Endodermal cell (in vitro differentiated cells): ENCODE results near the gene CLMN. TPM values are rescaled to one million over a fixed set of nuclear protein-coding genes. Genes with fewer than 3 reads are reported as not detected.

Experiments used
- DNase-seq: peaks from one replicate; pipeline ENCODE4 v3.0.0-alpha.2; 2017
- H3K27ac ChIP-seq: 2 replicates; pipeline ENCODE4 v1.5.1; 2013; ENCODE audit warnings: mild to moderate bottlenecking, low read depth, low read length, moderate library complexity
- H3K27me3 ChIP-seq: 2 replicates; pipeline ENCODE4 v1.6.1; 2013; ENCODE audit warnings: mild to moderate bottlenecking, low read length, moderate library complexity; ENCODE audit not compliant: insufficient read depth, control insufficient read depth, poor library complexity, severe bottlenecking
- H3K36me3 ChIP-seq: 2 replicates; pipeline ENCODE4 v1.7.0; 2013; ENCODE audit warnings: mild to moderate bottlenecking, low read length, moderate library complexity; ENCODE audit not compliant: control insufficient read depth, insufficient read depth
- H3K4me1 ChIP-seq: one replicate; pipeline ENCODE4 v1.7.0; 2013; ENCODE audit warnings: low read length; ENCODE audit not compliant: control insufficient read depth, insufficient read depth
- H3K4me3 ChIP-seq: 2 replicates; pipeline ENCODE4 v1.5.1; 2013; ENCODE audit warnings: mild to moderate bottlenecking, low read length, moderate library complexity
- H3K9ac ChIP-seq: 2 replicates; pipeline ENCODE4 v1.6.1; 2013; ENCODE audit warnings: mild to moderate bottlenecking, low read length, moderate library complexity; ENCODE audit not compliant: poor library complexity, severe bottlenecking; ENCODE audit errors: extremely low read depth
- H3K9me3 ChIP-seq: 2 replicates; pipeline ENCODE4 v1.6.1; 2013; ENCODE audit warnings: mild to moderate bottlenecking, low read length, moderate library complexity; ENCODE audit not compliant: control insufficient read depth
- H3K27ac Mint-ChIP-seq: 2 replicates; pipeline ENCODE4 v1.8.0; 2020; ENCODE audit warnings: mixed read lengths
- H3K27me3 Mint-ChIP-seq: 2 replicates; pipeline ENCODE4 v1.8.0; 2021; ENCODE audit warnings: mild to moderate bottlenecking, mixed read lengths; ENCODE audit not compliant: insufficient read depth
- H3K36me3 Mint-ChIP-seq: 2 replicates; pipeline ENCODE4 v1.8.0; 2020; ENCODE audit warnings: low read depth, mixed read lengths
- H3K4me1 Mint-ChIP-seq: 2 replicates; pipeline ENCODE4 v1.8.0; 2020; ENCODE audit warnings: mixed read lengths
- H3K4me3 Mint-ChIP-seq: 2 replicates; pipeline ENCODE4 v1.8.0; 2020; ENCODE audit warnings: mild to moderate bottlenecking, moderate library complexity, mixed read lengths
- H3K9me3 Mint-ChIP-seq: 2 replicates; pipeline ENCODE4 v1.8.0; 2020; ENCODE audit warnings: mild to moderate bottlenecking, mixed read lengths
- WGBS, 2 experiments: methylation state at CpG; one replicate each; pipeline versions ENCODE4 v1.1.5 to v1.1.7; 2013; ENCODE audit warnings: missing lambda C conversion rate in 2 of 2, mixed read lengths in 1 of 2; ENCODE audit not compliant: insufficient coverage in 1 of 2, insufficient read length in 1 of 2; 5-methylcytosine and 5-hydroxymethylcytosine counted together
- total RNA-seq, 2 donors: library from RNA; stranded (reverse); fragmentation: NEBNext Ultra II Directional in 1 of 2; extraction: Animal tissue kit (Norgen Biotek cat#: 25700) in 1 of 2; gene quantifications; 2 replicates in 1 of 2; 3 replicates in 1 of 2; pipeline ENCODE4 v1.2.1, GENCODE V29; 2021
- TF ChIP-seq, protein P1 (sequence below): fragments of 200-600 bp; sonication (generic); conservative IDR thresholded peaks from 2 replicates; pipeline ENCODE4 v1.5.0; 2021; ENCODE audit warnings: antibody characterized with exemption, mild to moderate bottlenecking

The CLMN gene
- total RNA-seq, 2 donors from 2014 or later, result 9.5 to 11.7 TPM

DNA sequence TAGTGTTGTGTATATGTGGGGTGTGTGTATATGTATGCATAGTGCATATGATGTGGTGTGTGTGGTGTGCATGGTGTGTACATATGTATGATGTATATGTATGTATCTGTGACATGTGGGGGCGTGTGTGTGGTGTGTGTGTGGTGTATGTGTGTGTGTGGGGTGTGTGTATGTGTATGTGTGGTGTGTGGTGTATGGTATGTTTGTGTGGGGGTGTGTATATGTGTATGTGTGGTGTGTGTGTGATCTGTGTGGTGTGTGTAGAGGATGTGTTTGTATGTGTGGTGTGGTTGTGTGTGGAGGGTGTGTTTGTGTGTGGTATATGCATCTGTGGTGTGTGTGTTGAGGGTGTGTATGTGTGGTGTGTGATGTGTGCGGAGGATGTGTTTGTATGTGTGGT, 61.6 kb downstream of the CLMN start:
- Mint-ChIP-seq H3K27ac (no peak overlapping the region), H3K4me3 (no peak overlapping the region), H3K27me3 (no peaks in the 10 kb centered on the region), H3K36me3 (no peaks in the 10 kb centered on the region), H3K4me1 (peaks cover 27% of the 10 kb centered on the region), H3K9me3 (no peaks in the 10 kb centered on the region)
- WGBS, 2 experiments, result 95 to 100% methylated on average over 2 of the region's 2 CpGs
- Histone ChIP-seq H3K4me1 (peaks cover 8% of the 10 kb centered on the region), H3K9me3 (no peaks in the 10 kb centered on the region), H3K4me3 (no peak overlapping the region), H3K36me3 (no peaks in the 10 kb centered on the region), H3K9ac (no peak overlapping the region), H3K27ac (no peak overlapping the region), H3K27me3 (no peaks in the 10 kb centered on the region)
- DNase-seq, result no peak
- TF ChIP-seq, protein P1, sequence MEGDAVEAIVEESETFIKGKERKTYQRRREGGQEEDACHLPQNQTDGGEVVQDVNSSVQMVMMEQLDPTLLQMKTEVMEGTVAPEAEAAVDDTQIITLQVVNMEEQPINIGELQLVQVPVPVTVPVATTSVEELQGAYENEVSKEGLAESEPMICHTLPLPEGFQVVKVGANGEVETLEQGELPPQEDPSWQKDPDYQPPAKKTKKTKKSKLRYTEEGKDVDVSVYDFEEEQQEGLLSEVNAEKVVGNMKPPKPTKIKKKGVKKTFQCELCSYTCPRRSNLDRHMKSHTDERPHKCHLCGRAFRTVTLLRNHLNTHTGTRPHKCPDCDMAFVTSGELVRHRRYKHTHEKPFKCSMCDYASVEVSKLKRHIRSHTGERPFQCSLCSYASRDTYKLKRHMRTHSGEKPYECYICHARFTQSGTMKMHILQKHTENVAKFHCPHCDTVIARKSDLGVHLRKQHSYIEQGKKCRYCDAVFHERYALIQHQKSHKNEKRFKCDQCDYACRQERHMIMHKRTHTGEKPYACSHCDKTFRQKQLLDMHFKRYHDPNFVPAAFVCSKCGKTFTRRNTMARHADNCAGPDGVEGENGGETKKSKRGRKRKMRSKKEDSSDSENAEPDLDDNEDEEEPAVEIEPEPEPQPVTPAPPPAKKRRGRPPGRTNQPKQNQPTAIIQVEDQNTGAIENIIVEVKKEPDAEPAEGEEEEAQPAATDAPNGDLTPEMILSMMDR, result no peak

DNA sequence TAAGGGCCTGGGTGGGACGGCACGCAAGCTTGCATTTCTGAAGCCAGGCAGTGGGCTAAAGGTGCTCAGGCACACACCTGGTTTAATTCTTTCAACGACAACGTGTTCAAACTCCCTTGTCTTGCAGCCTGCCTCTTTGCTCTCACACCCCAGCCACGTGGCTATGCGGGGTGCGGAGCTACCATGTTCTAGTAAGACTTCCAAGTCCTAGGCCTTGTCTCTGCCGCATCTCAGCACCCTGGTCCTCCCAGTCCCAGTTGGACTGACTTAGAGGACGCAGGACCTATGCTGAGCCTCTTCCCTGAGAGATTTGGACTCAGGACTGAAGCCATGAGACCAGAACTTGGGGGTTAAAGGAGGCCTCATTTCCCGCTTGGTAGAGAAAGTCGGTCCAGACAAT, 62.2 kb downstream of the CLMN start:
- H3K4me1 Mint-ChIP-seq, result peaks cover 28% of the 10 kb centered on the region
- H3K27me3 ChIP-seq, result no peaks in the 10 kb centered on the region

DNA sequence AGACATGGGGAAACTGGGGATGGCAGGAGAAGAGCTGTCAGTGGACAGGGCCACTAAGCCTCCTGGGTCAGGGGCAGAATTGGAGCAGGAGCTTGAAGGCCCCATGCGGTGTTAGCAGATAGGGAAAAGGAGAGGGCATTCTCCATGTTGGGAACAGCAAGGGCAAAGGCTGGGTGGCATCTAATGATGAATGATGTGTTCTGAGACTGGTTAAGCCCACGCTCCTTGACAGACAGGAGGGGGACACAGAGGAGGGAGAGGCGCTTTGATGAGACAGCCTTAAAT, 63.0 kb downstream of the CLMN start:
- Histone ChIP-seq H3K9ac (no peak overlapping the region), H3K4me3 (no peak overlapping the region), H3K36me3 (no peaks in the 10 kb centered on the region), H3K27me3 (no peaks in the 10 kb centered on the region), H3K4me1 (peaks cover 12% of the 10 kb centered on the region), H3K9me3 (no peaks in the 10 kb centered on the region), H3K27ac (peak overlapping the region; percentile 49)
- Mint-ChIP-seq H3K27me3 (no peaks in the 10 kb centered on the region), H3K36me3 (no peaks in the 10 kb centered on the region), H3K4me3 (no peak overlapping the region), H3K27ac (no peak overlapping the region), H3K4me1 (peaks cover 32% of the 10 kb centered on the region), H3K9me3 (no peaks in the 10 kb centered on the region)
- WGBS, 2 experiments, result 95 to 100% methylated on average over 3 of the region's 3 CpGs
- DNase-seq, result peak; percentile 51
- TF ChIP-seq, protein P1, result no peak

More for the DNA sequence above, 62.2 kb downstream of the CLMN start:
- WGBS, 2 experiments, result 86 to 93% methylated on average over 11 of the region's 11 CpGs
- no peak overlapping the region for H3K27ac Mint-ChIP-seq
- no peaks in the 10 kb centered on the region for H3K27me3 Mint-ChIP-seq
- Histone ChIP-seq H3K27ac (no peak overlapping the region), H3K9ac (no peak overlapping the region), H3K4me3 (no peak overlapping the region), H3K9me3 (no peaks in the 10 kb centered on the region), H3K36me3 (no peaks in the 10 kb centered on the region), H3K4me1 (peaks cover 8% of the 10 kb centered on the region)
- DNase-seq, result peak; percentile 45
- no peaks in the 10 kb centered on the region for H3K36me3 Mint-ChIP-seq
- no peak overlapping the region for H3K4me3 Mint-ChIP-seq
- no peaks in the 10 kb centered on the region for H3K9me3 Mint-ChIP-seq
- TF ChIP-seq, protein P1, result no peak
